ENCODE results near the gene CXCR5.

DNA sequence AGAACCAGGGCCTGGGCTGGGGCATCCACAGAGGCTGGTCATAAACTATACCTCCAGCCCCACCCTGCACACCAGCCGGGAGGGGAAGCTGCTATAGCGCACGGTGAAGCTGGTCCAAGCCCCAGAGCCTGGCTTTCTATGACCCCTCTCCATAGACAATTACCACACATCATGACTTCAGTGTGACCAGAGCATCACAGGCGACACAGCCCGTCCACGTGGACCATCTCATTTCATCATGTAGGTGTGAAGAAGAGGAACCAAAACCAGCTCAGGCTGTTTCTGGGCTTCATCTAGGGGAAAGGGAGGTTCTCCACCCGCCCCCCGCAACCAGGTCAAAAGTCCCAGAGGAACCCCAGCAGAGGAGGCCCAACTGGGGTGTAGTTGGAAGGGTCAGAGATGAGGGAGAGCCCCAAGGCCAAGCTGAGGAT is 3.0 kb downstream of the CXCR5 start:
- no peak for TF ChIP-seq HOXA7 (CRISPR knock-in tag; IDR thresholded peaks at IDR 0.05; ENCODE audit: borderline replicate concordance)
- TF ChIP-seq, protein P1, sequence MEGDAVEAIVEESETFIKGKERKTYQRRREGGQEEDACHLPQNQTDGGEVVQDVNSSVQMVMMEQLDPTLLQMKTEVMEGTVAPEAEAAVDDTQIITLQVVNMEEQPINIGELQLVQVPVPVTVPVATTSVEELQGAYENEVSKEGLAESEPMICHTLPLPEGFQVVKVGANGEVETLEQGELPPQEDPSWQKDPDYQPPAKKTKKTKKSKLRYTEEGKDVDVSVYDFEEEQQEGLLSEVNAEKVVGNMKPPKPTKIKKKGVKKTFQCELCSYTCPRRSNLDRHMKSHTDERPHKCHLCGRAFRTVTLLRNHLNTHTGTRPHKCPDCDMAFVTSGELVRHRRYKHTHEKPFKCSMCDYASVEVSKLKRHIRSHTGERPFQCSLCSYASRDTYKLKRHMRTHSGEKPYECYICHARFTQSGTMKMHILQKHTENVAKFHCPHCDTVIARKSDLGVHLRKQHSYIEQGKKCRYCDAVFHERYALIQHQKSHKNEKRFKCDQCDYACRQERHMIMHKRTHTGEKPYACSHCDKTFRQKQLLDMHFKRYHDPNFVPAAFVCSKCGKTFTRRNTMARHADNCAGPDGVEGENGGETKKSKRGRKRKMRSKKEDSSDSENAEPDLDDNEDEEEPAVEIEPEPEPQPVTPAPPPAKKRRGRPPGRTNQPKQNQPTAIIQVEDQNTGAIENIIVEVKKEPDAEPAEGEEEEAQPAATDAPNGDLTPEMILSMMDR (tag by site-specific recombination; IDR thresholded peaks at IDR 0.05): no peak
